Endothelial cell of umbilical vein (primary cell): ENCODE data around the gene TDRD9. TPM values are rescaled to one million over a fixed set of nuclear protein-coding genes. Genes with fewer than 3 reads are reported as not detected.

ENCODE experiments used
- BruUV-seq: library from RNA; stranded (reverse); fragments of 400-500 nt; replicated peaks from 2 replicates; lab custom pipeline; 2021; lab: Mats Ljungman, UMichigan
- CTCF ChIA-PET: fragments of 300-600, 350-600 bp; sonication (Branson Sonifier 250); formaldehyde crosslinking; loops from one replicate; lab custom pipeline; 2021; ENCODE audit warnings: antibody characterized with exemption, inconsistent platforms; lab: Charles Lee
- POLR2A ChIA-PET: fragments of 300-600, 350-600 bp; sonication (Branson Sonifier 250); formaldehyde crosslinking; loops from one replicate; lab custom pipeline; 2021; ENCODE audit warnings: antibody characterized with exemption, inconsistent platforms; lab: Charles Lee
- DNase-seq: peaks from one replicate; pipeline ENCODE4 v3.0.0-alpha.2; 2011; ENCODE audit warnings: low read depth, low spot score
- FAIRE-seq: peaks from 2 replicates; lab custom pipeline; 2011; peaks lifted over from hg19 to GRCh38; lab: Jason Lieb, UNC
- H2AFZ ChIP-seq: 2 replicates; pipeline ENCODE4 v1.6.0; 2012; ENCODE audit warnings: low read depth, low read length, control low read depth, inconsistent platforms
- H3K27ac ChIP-seq: 2 replicates; pipeline ENCODE4 v1.5.1; 2011; ENCODE audit warnings: low read depth, mild to moderate bottlenecking, control low read depth, low read length, moderate library complexity; ENCODE audit not compliant: insufficient read depth
- H3K27me3 ChIP-seq, 2 experiments: 2 replicates each; pipeline versions ENCODE4 v1.6.0 to v1.6.1; 2011; ENCODE audit warnings: low read length in 2 of 2, mixed read lengths in 1 of 2; ENCODE audit not compliant: control insufficient read depth in 2 of 2, insufficient read depth in 2 of 2
- H3K36me3 ChIP-seq, 2 experiments: 2 replicates in 1 of 2; 3 replicates in 1 of 2; pipeline ENCODE4 v1.5.1; 2011; ENCODE audit warnings: low read length in 2 of 2, mild to moderate bottlenecking in 1 of 2, moderate library complexity in 1 of 2; ENCODE audit not compliant: control insufficient read depth in 2 of 2, insufficient read depth in 2 of 2; ENCODE audit errors: extremely low read depth in 1 of 2
- H3K4me1 ChIP-seq: 3 replicates; pipeline ENCODE4 v1.5.1; 2011; ENCODE audit warnings: mild to moderate bottlenecking, low read length; ENCODE audit not compliant: control insufficient read depth, insufficient read depth; ENCODE audit errors: extremely low read depth
- H3K4me2 ChIP-seq: 2 replicates; pipeline ENCODE4 v1.6.1; 2011; ENCODE audit warnings: low read length, control low read depth, mixed read lengths; ENCODE audit not compliant: insufficient read depth
- H3K4me3 ChIP-seq, 3 experiments: fragments of 200-600 bp in 1 of 3; sonication (generic), shearing (Covaris generic) in 1 of 3; replicated peaks in 1 of 3; 2 replicates each; pipeline ENCODE4 v1.5.1; 2011 to 2016; ENCODE audit warnings: control low read depth in 3 of 3, low read length in 3 of 3, mild to moderate bottlenecking in 2 of 3, inconsistent platforms in 1 of 3, low read depth in 1 of 3, moderate library complexity in 1 of 3; ENCODE audit not compliant: insufficient read depth in 1 of 3
- H3K79me2 ChIP-seq: 2 replicates; pipeline ENCODE4 v1.6.0; 2012; ENCODE audit warnings: low read length, inconsistent platforms; ENCODE audit not compliant: control insufficient read depth, insufficient read depth
- H3K9ac ChIP-seq: replicated peaks from 2 replicates; pipeline ENCODE3; 2011; ENCODE audit warnings: low read length, control low read depth; ENCODE audit not compliant: insufficient read depth; ENCODE audit errors: extremely low read depth
- H3K9me1 ChIP-seq: replicated peaks from 3 replicates; pipeline ENCODE4 v1.6.0; 2011; ENCODE audit warnings: mild to moderate bottlenecking, low read length; ENCODE audit not compliant: control insufficient read depth, insufficient read depth; ENCODE audit errors: extremely low read depth
- H3K9me3 ChIP-seq: replicated peaks from 2 replicates; pipeline ENCODE4 v1.5.1; 2012; ENCODE audit warnings: low read length, inconsistent platforms; ENCODE audit not compliant: control insufficient read depth, insufficient read depth
- H4K20me1 ChIP-seq: replicated peaks from 2 replicates; pipeline ENCODE3; 2011; ENCODE audit warnings: mild to moderate bottlenecking, low read length; ENCODE audit not compliant: control insufficient read depth, insufficient read depth; ENCODE audit errors: extremely low read depth
- CTCF ChIP-seq, 2 donors: IDR thresholded peaks; 1 replicate in 1 of 2; 2 replicates in 1 of 2; pipeline ENCODE4 v1.5.1; 2011; ENCODE audit warnings: low read length in 2 of 2, mild to moderate bottlenecking in 2 of 2, moderate library complexity in 2 of 2, control low read depth in 1 of 2, inconsistent platforms in 1 of 2, low read depth in 1 of 2; ENCODE audit not compliant: insufficient read depth in 1 of 2; ENCODE audit errors: extremely low read depth in 1 of 2
- FOS ChIP-seq: IDR thresholded peaks from 2 replicates; pipeline ENCODE4 v1.6.1; 2011; ENCODE audit warnings: mild to moderate bottlenecking, low read length, moderate library complexity, borderline replicate concordance; ENCODE audit not compliant: insufficient read depth
- POLR2AphosphoS5 ChIP-seq: IDR thresholded peaks from 2 replicates; pipeline ENCODE4 v1.6.1; 2012; ENCODE audit warnings: low read depth, mild to moderate bottlenecking, control low read depth, low read length, moderate library complexity; ENCODE audit not compliant: insufficient read depth
- dilution Hi-C: fragments of 300-500 bp; cut with MboI; formaldehyde crosslinking; loops from one replicate; pipeline ENCODE4 v1.15.0; 2019; ENCODE audit warnings: low sequenced_read_pairs; ENCODE audit not compliant: extremely low pct_ligation_motif_present
- intact Hi-C: fragments of 100-400 bp; cut with micrococcal nuclease; formaldehyde crosslinking; loops from one replicate; pipeline ENCODE4 v1.10.0; 2022
- polyA plus RNA-seq, 4 experiments: library from polyadenylated mRNA; depleted of rRNA in 3 of 4; stranded (reverse) in 3 of 4; unstranded in 1 of 4; fragments of >200 nt; gene quantifications; 2 replicates each; pipeline versions ENCODE4 v1.2.1 to v1.2.3, GENCODE V29; 2011 to 2012; ENCODE audit warnings: missing spikeins in 1 of 4
- total RNA-seq: library from RNA; stranded (reverse); gene quantifications from 2 replicates; pipeline ENCODE4 v1.2.3, GENCODE V29; 2021

Gene TDRD9
- total and polyA plus RNA-seq, 2 donors (not counting 3 experiments of a cell fraction or from before 2014, with no cell fraction given): 0.52 to 1.4 TPM

GRCh38 chr14:104094709-104095425 is 166.6 kb downstream of the TDRD9 start:
- peak; percentile 46 for DNase-seq
- POLR2A ChIA-PET: no interaction called here

More at GRCh38 chr14:104094709-104095425, 166.6 kb downstream of the TDRD9 start:
- TF ChIP-seq FOS (no peak), CTCF (IDR thresholded peaks at IDR 0.05; ENCODE audit: extremely low read depth in 1 of 2, insufficient read depth in 1 of 2, low read depth in 1 of 2, low read length in 2 of 2) (peak; percentile 85 to 97), POLR2AphosphoS5 (no peak)
- Histone ChIP-seq H2AFZ (no peak overlapping the region), H3K9me1 (no peaks in the 10 kb centered on the region), H3K27me3 (no peaks in the 10 kb centered on the region), H3K79me2 (no peaks in the 10 kb centered on the region), H4K20me1 (no peaks in the 10 kb centered on the region), H3K9me3 (no peaks in the 10 kb centered on the region), H3K4me3 (no peak overlapping the region), H3K27ac (no peak overlapping the region), H3K4me2 (no peak overlapping the region), H3K9ac (no peak overlapping the region), H3K4me1 (no peaks in the 10 kb centered on the region), H3K36me3 (no peaks in the 10 kb centered on the region)
- CTCF ChIA-PET: interaction anchor here (0.6 to 4.5 kb wide), 11 partner anchors 10 to 545 kb away, joined by 3 to 64 read pairs (median 5); partner anchors contain the start of gene C14orf180
- peak; percentile 15 for FAIRE-seq
- BruUV-seq: no TSS peak
- dilution Hi-C loops: no loop called here
- intact Hi-C loops: loop anchor here (1.0 kb wide), 4 partner anchors 36 to 545 kb away; partner anchors contain the start of gene KIF26A
